ENCODE measurements around the gene PCDHGB3.

DNA sequence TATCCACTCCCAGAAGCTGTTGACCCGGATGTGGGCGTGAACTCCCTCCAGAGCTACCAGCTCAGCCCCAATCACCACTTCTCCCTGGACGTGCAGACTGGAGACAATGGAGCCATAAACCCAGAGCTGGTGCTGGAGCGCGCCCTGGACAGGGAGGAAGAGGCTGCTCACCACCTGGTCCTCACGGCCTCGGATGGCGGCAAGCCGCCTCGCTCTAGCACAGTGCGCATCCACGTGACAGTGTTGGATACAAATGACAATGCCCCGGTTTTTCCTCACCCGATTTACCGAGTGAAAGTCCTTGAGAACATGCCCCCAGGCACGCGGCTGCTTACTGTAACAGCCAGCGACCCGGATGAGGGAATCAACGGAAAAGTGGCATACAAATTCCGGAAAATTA lies 23.2 kb downstream of the PCDHGB3 start:
- TF ChIP-seq, protein P1, sequence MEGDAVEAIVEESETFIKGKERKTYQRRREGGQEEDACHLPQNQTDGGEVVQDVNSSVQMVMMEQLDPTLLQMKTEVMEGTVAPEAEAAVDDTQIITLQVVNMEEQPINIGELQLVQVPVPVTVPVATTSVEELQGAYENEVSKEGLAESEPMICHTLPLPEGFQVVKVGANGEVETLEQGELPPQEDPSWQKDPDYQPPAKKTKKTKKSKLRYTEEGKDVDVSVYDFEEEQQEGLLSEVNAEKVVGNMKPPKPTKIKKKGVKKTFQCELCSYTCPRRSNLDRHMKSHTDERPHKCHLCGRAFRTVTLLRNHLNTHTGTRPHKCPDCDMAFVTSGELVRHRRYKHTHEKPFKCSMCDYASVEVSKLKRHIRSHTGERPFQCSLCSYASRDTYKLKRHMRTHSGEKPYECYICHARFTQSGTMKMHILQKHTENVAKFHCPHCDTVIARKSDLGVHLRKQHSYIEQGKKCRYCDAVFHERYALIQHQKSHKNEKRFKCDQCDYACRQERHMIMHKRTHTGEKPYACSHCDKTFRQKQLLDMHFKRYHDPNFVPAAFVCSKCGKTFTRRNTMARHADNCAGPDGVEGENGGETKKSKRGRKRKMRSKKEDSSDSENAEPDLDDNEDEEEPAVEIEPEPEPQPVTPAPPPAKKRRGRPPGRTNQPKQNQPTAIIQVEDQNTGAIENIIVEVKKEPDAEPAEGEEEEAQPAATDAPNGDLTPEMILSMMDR (IDR thresholded peaks at IDR 0.05) = no peak
- TF ChIP-seq EZH2 (IDR thresholded peaks at IDR 0.05; ENCODE audit: borderline replicate concordance, insufficient read depth, low read depth, low read length, poor library complexity, severe bottlenecking) = no peak
